PFSK-1 (cell line): ENCODE results near the gene BCL2L1.

Source experiments
- FOXP2 ChIP-seq: optimal IDR thresholded peaks from 2 replicates; pipeline ENCODE3; 2011; ENCODE audit warnings: borderline replicate concordance, control low read depth, inconsistent platforms; ENCODE audit not compliant: insufficient read depth; ENCODE audit errors: extremely low read length, extremely low read depth
- POLR2AphosphoS5 ChIP-seq: IDR thresholded peaks from 2 replicates; pipeline ENCODE4 v1.6.1; 2012; ENCODE audit warnings: low read depth, mild to moderate bottlenecking, control low read depth, low read length, moderate library complexity
- REST ChIP-seq, 2 experiments: IDR thresholded peaks; 2 replicates each; pipeline versions ENCODE4 v1.6.1 to v1.8.0; 2011 to 2012; ENCODE audit warnings: low read depth in 2 of 2, low read length in 2 of 2, control low read depth in 1 of 2, inconsistent platforms in 1 of 2, mild to moderate bottlenecking in 1 of 2, moderate library complexity in 1 of 2; ENCODE audit not compliant: insufficient read depth in 1 of 2
- SIN3A ChIP-seq: IDR thresholded peaks from 2 replicates; pipeline ENCODE4 v1.6.1; 2012; ENCODE audit warnings: mild to moderate bottlenecking, low read length, moderate library complexity, borderline replicate concordance; ENCODE audit not compliant: insufficient read depth
- TAF1 ChIP-seq: IDR thresholded peaks from 2 replicates; pipeline ENCODE4 v1.6.1; 2012; ENCODE audit warnings: low read length, control low read depth, borderline replicate concordance; ENCODE audit not compliant: insufficient read depth

BCL2L1 gene

DNA sequence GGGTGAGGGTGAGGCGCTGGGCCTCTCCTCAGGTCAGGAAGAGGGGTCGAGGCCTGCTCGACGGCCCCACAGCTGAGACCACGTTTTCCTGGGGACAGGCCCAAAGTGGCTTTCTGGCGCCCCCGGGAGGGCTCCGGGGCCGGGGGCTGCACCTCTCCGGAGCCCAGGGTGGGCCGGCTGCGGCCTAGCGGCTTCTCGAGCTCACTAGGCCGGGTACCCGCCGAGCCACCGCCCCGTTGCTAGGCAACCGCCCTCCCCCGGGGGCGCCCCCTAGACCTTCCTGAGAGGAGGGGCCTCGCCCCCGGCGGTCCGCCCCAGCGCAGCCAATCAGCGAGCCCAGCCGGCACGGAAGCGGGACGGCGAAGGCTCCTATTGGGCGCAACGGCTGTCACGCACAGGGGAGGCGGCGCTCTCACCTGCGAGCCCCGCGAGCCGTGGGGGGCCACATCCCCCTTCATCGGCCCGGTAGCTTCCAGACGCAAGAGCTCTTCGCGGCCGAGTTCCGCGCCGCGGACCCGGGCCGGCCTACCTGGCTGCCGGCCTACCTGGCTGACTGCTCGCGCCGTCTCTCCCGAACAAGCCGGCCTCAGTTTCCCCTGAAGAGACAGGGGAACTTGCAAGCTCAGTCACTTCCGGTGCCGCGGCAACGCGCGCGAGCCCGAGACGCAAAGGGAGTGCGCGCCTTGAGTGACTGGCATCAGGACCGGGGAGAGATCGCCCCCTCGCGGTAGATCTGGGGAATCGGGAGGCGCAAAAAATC is 831 bp upstream of the BCL2L1 start:
- TF ChIP-seq REST (IDR thresholded peaks at IDR 0.05; ENCODE audit: insufficient read depth in 1 of 2, low read depth in 2 of 2, low read length in 2 of 2) (0 out of 4 replicates have a peak, but pooled peaks of 1 of the 2 experiments have one; percentile 11), FOXP2 (no peak), POLR2AphosphoS5 (no peak; the same call in none of the 2 replicates)

DNA sequence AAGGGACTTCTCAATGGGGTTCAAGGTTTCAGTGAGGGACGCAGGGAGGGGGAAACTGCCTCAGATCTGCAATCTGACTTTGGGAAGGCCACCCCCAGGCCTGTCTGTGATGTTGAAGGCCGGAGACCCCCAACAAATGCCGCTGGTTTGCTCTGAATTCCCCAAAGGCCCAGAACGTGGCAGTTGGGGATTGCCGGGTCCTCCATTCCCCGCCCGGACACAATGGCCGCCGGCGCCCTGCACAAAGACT is 326 bp upstream of the BCL2L1 start:
- TF ChIP-seq SIN3A (no peak), TAF1 (0 out of 2 replicates have a peak, but pooled peaks have one; percentile 4)

GRCh38 chr20:31721408-31722256 is 1.0 kb downstream of the BCL2L1 start:
- TF ChIP-seq SIN3A: no peak
- TF ChIP-seq POLR2AphosphoS5: no peak
- no peak for TF ChIP-seq TAF1
- TF ChIP-seq FOXP2: no peak
- TF ChIP-seq REST (IDR thresholded peaks at IDR 0.05; ENCODE audit: insufficient read depth in 1 of 2, low read depth in 2 of 2, low read length in 2 of 2): no peak

DNA sequence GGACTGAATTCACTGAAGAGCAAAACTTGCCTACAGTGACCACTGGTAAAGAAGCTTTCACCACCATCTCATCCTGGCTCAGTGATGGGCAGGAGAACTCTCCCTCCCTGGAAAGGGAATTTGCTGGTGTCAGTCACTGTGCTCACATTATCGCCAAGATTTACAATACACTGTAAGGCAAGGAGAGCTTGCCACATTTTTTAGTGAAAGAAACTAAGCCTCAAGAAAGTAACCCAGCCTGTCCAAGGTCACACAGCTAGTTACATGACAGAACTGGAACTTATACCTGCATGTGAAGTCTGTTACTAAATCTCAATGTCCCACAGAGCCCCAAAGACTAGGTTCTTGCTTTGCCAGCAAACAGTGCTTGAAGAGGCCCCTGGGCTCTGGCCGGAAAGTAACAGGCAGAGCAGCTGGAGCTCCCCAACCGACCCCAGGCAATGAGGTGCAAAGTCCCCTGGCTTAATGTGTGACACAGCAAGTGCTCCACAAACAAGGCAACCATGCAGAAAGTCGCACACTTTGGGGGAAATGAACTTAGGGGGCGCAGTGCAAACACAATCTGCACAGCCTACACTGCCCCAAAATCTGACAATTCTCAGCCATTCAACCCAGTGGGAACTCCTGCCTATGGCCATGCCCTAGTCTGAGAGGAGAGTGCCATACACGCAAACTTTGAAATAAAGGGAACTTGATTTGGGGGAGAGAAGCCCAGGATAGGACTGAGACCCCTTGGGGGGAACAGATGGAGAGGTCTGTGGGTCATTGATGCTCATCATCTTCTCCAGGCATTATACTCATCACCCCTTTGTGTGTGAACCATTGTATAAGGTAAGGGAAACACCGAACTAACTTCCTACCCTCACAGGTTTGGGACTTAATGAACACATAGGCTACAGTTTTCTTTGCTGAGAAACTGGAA is 1.9 kb downstream of the BCL2L1 start:
- TF ChIP-seq REST (IDR thresholded peaks at IDR 0.05; ENCODE audit: insufficient read depth in 1 of 2, low read depth in 2 of 2, low read length in 2 of 2): no peak
- TF ChIP-seq SIN3A: no peak
- TF ChIP-seq TAF1: no peak
- no peak for TF ChIP-seq POLR2AphosphoS5
- no peak for TF ChIP-seq FOXP2
